HG03565 (cell line): ENCODE results near the gene LGMN.
"Not testable (repeated sequence)": the region's sequence is repeated elsewhere in the genome, so short reads cannot be mapped to it uniquely, and the experiment has no call there.

Experiments
- ATAC-seq: cut with Tn5 transposase; IDR thresholded peaks from one replicate; pipeline ENCODE4 v1.9.1; 2021; ENCODE audit warnings: mild to moderate bottlenecking, moderate library complexity; ENCODE audit not compliant: unreplicated experiment

The LGMN gene

GRCh38 chr14:92763666-92764631, 15.5 kb upstream of the LGMN start:
- not testable (repeated sequence) for ATAC-seq

- ATAC-seq: no peak
Measured at GRCh38 chr14:92760524-92760805, 12.0 kb upstream of the LGMN start.

GRCh38 chr14:92759679-92760523, 11.5 kb upstream of the LGMN start:
- ATAC-seq: no peak

- no peak for ATAC-seq
Measured at GRCh38 chr14:92759300-92759678, 10.9 kb upstream of the LGMN start.

DNA sequence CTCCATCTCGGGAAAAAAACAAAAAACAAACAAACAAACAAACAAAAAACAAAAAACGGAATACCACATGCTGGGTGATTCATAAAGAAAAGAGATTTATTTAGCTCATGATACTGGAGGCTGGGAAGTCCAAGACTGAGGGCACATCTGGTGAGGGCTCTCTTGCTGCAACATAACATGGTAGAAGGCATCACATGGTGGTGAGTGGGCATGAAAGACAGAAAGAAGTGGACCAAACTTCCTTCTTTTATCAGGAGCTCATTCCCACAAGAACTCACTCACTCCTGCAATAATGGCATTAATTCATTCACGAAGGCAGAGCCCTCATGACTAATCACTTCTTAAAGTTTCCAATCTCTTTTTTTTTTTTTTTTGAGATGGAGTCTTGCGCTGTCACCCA, 8.0 kb upstream of the LGMN start:
- no peak for ATAC-seq

GRCh38 chr14:92755495-92755894, 7.1 kb upstream of the LGMN start:
- ATAC-seq: no peak

GRCh38 chr14:92754966-92755365, 6.5 kb upstream of the LGMN start:
- ATAC-seq: no peak

DNA sequence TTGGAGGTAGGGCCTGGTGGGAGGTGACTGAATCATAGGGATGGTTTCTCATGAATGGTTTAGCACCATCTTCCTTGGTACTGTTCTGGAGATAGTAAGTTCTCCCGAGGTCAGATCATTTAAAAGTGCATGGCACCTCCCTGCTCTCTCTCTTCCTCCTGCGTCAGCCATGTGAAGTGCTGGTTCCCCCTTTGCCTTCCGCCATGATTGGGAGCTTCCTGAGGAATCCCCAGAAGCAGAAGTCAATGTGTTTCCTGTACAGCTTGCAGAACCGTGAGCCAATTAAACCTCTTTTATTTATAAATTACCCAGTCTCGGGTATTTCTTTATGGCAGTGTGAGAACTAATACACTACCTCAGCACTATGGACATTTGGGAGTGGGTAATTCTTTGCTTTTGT, 4.8 kb upstream of the LGMN start:
- ATAC-seq: no peak

DNA sequence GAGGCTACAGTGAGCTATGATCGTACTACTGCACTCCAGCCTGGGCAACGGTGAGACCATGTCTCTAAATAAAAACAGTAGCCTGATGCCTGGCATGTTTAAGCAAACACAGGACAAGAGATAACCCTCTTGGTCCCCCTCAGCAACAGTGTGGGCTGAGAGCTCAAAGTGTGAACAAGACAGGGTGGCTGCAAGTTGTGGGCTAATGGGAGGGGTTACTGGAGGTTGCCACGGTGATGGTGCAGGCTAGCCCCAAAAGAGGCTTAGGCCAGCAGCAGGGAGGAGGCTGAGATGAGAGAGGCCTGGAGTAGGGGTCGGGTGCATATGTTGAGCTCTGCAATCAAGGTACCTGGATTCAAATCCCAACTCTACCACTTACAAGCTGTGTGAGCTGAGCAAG, 3.4 kb upstream of the LGMN start:
- no peak for ATAC-seq

- ATAC-seq: no peak
Measured at GRCh38 chr14:92750994-92751400, 2.6 kb upstream of the LGMN start.

- not testable (repeated sequence) for ATAC-seq
Measured at GRCh38 chr14:92750222-92750728, 1.8 kb upstream of the LGMN start.

GRCh38 chr14:92747701-92748258, 647 bp downstream of the LGMN start:
- no peak for ATAC-seq

DNA sequence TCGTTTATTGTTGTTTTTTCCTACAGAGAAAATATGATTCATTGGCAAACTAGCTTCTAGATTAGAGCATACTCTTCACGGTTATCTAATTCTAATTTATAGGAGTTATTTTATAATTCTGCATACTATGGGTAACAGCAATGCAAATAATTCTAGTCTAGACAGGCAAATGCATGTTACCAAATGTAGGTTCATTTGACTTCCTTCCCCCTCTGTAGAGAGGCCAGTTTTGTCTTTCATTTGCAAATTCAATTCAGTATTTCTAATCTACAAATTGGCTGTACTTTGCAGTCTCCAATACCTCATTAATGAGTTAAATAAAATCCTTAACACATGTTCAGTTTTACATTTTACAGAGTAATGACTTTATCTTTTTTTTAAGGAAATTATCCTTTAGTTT, 4.2 kb downstream of the LGMN start:
- ATAC-seq: no peak

- ATAC-seq: peak; percentile 48
Measured at GRCh38 chr14:92740440-92740839, 8.0 kb downstream of the LGMN start.

DNA sequence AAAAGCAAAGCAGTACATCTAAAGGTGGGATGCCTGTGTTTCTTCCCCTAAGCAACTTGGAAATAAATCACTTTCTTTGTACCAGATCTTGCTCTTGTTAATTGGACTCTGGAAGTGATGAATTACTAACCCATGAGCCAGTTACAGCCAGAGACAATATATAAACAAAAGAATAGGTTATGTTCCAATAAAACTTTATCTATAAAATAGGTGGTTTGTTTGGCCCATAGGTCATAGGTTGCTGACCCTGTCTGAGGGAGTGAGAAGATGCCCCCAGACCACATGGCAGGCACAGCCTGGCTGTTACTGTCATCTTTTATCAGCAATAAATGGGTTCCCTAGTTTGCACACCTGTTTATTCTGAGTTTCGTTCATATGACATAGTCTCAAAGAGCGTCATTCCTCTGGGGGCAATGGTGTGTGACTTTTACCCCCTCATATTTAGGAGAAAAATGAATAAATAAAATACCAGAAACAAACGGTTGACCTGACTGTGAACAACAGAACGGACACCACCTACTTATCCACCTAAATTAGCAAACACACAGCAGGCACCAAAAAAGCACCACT, 10.7 kb downstream of the LGMN start:
- ATAC-seq: no peak

DNA sequence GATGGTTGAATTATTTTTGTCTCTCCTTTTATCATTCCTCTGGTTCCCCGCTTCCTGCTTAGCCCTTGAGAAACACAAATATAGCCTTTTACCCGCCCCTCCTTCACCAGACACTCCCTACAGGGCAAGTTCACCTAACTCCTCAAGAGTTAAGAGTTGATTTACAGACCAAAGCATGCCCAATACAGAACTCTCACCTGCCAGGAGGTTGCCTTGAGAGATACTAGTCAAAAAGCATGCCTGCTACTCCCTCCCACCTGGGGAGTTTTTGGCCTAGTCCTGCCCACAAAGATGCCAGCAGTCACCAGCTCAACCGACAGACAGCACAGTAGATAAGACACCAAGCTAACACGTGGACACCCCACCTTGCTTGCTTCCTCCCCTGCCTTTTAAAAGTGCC, 11.2 kb downstream of the LGMN start:
- ATAC-seq: no peak

DNA sequence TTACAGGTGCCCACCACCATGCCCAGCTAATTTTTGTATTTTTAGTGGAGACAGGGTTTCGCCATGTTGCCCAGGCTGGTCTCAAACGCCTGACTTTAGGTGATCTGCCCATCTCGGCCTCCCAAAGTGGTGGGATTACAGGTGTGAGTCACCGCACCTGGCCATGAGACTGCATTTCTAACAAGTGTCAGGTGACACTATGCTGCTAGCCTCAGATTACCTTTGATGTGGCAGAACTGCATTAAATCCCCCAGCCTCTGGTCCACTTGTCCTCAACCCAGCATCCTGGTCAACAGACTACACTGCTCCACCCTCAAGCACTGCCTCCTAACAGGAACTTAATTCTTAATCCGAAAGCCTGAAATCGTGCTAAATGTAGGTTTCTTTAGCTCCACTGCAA, 13.1 kb downstream of the LGMN start:
- ATAC-seq: no peak

- ATAC-seq: no peak
Measured at GRCh38 chr14:92734618-92735017, 13.8 kb downstream of the LGMN start.

DNA sequence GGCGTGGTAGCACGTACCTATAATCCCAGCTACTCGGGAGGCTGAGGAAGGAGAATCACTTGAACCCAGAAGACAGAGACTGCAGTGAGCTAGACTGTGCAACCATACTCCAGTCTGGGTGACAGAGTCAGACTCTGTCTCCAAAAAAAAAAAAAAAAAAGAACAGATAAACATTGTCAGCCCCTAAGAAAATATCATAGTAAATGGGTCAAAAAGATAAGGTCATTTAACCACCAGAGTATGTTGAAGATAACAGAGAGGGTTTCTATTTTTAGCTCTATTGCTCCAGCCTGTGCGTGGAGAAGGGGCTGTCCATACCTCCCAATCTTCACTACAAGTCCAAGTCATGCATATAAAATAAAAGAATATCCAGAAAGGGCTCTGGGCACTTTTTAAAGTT, 15.4 kb downstream of the LGMN start:
- ATAC-seq: no peak

GRCh38 chr14:92731622-92732115, 16.8 kb downstream of the LGMN start:
- ATAC-seq: no peak
